Nephron progenitor cell (in vitro differentiated cells): Measurements from ENCODE around the gene OLIG3.
A peak's percentile ranks its signal among the peaks of the same experiment; 100 is the strongest.

ENCODE experiments used
- DNase-seq: peaks from one replicate; pipeline ENCODE4 v3.0.0; 2021
- H3K27ac Mint-ChIP-seq: 2 replicates; pipeline ENCODE4 v1.8.0; 2021; ENCODE audit warnings: mild to moderate bottlenecking, moderate library complexity, mixed read lengths
- H3K27me3 Mint-ChIP-seq: 2 replicates; pipeline ENCODE4 v1.8.0; 2021; ENCODE audit warnings: mild to moderate bottlenecking, low read depth, mixed read lengths; ENCODE audit not compliant: poor library complexity
- H3K36me3 Mint-ChIP-seq: 2 replicates; pipeline ENCODE4 v1.8.0; 2021; ENCODE audit warnings: low read depth, mixed read lengths
- H3K4me1 Mint-ChIP-seq: 2 replicates; pipeline ENCODE4 v1.8.0; 2021; ENCODE audit warnings: mixed read lengths
- H3K4me3 Mint-ChIP-seq: 2 replicates; pipeline ENCODE4 v1.8.0; 2021; ENCODE audit warnings: mild to moderate bottlenecking, moderate library complexity, mixed read lengths
- H3K9me3 Mint-ChIP-seq: 2 replicates; pipeline ENCODE4 v1.8.0; 2021; ENCODE audit warnings: mild to moderate bottlenecking, moderate library complexity, mixed read lengths
- CTCF ChIP-seq: fragments of 200-600 bp; sonication (generic); IDR thresholded peaks from 2 replicates; pipeline ENCODE4 v1.5.0; 2021; ENCODE audit warnings: antibody characterized with exemption

OLIG3 gene

DNA sequence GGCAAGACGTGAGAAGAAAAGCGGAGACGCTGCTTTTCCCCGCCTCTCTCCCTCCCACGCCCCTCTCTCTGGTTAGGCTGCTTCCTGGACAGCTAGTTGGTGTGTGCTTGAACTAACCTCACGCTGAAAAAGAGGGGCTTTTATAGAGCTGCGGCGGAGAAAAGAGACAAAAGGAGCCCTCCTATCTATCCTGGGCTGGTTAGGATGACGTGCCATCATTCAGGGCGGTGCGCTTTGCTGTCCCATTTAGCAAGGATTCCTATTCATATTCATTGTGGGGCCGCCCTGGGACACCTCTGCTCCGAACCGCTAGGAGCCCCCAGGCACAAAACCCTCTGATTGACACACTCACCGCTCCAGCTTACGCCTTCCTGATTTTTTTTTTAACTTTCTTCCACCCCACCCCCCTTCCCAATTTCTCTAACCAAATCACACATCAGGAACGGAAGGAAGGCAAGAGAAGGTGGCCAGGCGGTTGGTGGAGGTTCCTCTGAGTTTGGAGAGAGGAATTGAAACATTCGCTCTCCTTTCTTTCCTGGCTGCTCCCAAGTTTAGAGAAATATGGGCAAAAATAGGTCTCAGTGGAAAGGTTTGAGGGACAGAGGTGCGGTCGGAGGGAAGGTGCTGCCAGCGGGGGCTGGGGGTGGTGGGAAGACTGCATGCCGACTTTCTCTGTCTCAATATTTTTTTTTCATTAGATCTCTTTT lies at the start of gene OLIG3:
OLIG3 (minus strand) TSS at position 114 of the 707 bp plus-strand sequence. CDS start 224 bp downstream, outside the sequence.
- H3K27ac Mint-ChIP-seq: no peak within 1 kb of the TSS
- peak within 1 kb of the TSS; percentile 59 for H3K4me3 Mint-ChIP-seq
- H3K36me3 Mint-ChIP-seq: no peaks in the 10 kb centered on the region
- H3K4me1 Mint-ChIP-seq: peaks cover 68% of the 10 kb centered on the region
- H3K27me3 Mint-ChIP-seq: peaks cover 100% of the 10 kb centered on the region
- no peak for DNase-seq
- peaks cover 4% of the 10 kb centered on the region for H3K9me3 Mint-ChIP-seq
- no peak for TF ChIP-seq CTCF

DNA sequence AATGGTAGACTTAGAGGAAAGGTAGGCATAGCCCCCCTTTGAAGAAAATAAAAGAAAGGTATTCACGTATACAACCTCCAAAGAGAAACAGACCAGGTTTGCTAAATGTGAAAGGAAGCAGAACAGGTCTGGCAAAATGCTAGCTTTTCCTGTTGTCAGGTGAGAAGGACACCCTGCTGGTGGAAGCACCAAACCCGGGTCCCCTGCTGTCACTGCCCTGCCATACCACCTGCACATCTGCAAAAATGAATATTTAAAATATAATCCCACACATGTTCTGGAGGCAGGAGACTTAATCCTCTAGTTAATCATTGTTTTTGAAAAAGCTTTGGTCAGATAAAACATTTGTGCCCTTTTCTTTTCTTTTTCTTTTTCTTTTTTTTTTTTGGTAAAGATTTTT lies 48.9 kb upstream of the OLIG3 start:
- Mint-ChIP-seq H3K36me3 (no peaks in the 10 kb centered on the region), H3K9me3 (no peaks in the 10 kb centered on the region), H3K4me1 (peaks cover 12% of the 10 kb centered on the region), H3K27me3 (no peaks in the 10 kb centered on the region), H3K4me3 (no peak overlapping the region), H3K27ac (no peak overlapping the region)
- no peak for DNase-seq
- no peak for TF ChIP-seq CTCF

GRCh38 chr6:137542713-137543112 lies 48.5 kb upstream of the OLIG3 start:
- TF ChIP-seq CTCF: no peak
- DNase-seq: no peak
- H3K4me1 Mint-ChIP-seq: peaks cover 12% of the 10 kb centered on the region
- no peaks in the 10 kb centered on the region for H3K27me3 Mint-ChIP-seq
- no peaks in the 10 kb centered on the region for H3K9me3 Mint-ChIP-seq
- H3K4me3 Mint-ChIP-seq: no peak overlapping the region
- no peak overlapping the region for H3K27ac Mint-ChIP-seq
- H3K36me3 Mint-ChIP-seq: no peaks in the 10 kb centered on the region

DNA sequence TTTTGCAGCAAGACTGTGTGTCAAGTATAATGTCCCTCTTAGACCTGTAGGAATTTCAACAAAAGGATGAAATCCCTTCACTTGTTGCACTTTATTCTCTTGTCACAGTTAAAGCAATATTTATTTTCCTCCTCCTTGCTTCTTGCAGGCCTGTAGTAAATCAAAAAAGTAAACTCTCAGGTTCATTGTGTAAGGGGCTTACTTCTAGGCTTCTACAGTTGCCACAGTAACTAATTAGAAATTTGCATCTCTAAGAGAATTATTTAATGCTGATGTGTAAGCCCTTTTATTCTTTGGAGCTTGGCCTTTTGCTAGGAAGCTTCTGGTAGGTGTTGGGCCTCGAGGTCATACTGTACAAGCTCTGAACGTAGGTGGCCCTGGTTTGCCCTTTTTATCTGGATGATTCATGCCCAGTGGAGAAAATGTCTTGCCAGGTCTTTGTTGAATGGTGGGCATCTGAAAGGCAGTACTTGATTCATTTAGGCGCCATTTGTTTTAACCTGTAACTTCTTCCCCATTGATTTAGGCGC lies 47.4 kb upstream of the OLIG3 start:
- H3K27me3 Mint-ChIP-seq: no peaks in the 10 kb centered on the region
- H3K4me3 Mint-ChIP-seq: no peak overlapping the region
- H3K9me3 Mint-ChIP-seq: no peaks in the 10 kb centered on the region
- DNase-seq: no peak
- H3K4me1 Mint-ChIP-seq: peaks cover 12% of the 10 kb centered on the region
- no peak overlapping the region for H3K27ac Mint-ChIP-seq
- no peak for TF ChIP-seq CTCF
- H3K36me3 Mint-ChIP-seq: no peaks in the 10 kb centered on the region

DNA sequence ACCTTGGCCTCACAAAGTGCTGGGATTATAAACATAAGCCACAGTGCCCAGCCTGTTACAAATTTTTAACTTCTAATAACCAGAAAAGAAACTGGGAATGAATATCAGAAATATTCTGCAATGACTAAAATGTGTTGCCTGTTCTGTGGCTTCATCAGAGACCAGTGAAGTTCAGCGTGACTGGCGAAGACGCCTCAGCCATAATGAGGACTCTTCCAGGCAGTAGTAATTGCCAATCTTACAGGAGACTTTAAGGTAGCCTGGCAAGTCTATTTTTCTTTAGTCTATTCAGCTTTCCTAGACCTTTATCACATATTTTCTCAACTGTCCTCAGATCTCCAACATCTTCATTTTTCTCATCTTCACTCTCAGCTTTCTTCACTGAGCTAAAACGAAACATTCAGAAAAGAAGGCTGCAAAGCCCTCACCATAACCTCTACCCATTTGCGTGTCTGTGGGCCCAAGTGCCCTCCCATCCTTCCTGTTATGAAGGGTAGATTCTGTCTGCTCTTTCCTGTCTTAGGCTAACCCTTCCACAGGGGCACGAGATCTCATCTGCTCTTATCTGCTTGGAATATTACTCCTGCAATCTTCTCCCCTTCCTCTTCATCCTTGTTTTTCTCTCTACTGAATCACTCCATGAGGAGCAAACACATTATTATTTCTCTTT lies 42.0 kb upstream of the OLIG3 start:
- Mint-ChIP-seq H3K9me3 (no peaks in the 10 kb centered on the region), H3K27me3 (no peaks in the 10 kb centered on the region), H3K4me3 (no peak overlapping the region), H3K4me1 (peaks cover 6% of the 10 kb centered on the region), H3K27ac (no peak overlapping the region), H3K36me3 (no peaks in the 10 kb centered on the region)
- no peak for DNase-seq
- no peak for TF ChIP-seq CTCF
